DMS114 treated with DMSO at 0.1 percent for 48 hours (cell line): ENCODE data around the gene MADD.

Experiments used
- DNase-seq: peaks from one replicate; lab custom pipeline; 2025; ENCODE audit not compliant: unreplicated experiment; lab: John Stamatoyannopoulos, UW

MADD gene

GRCh38 chr11:47249378-47249715, 20.6 kb upstream of the MADD start:
- no peak for DNase-seq

- DNase-seq = no peak
Observed at GRCh38 chr11:47251751-47252150, 18.2 kb upstream of the MADD start.

GRCh38 chr11:47253660-47254059, 16.3 kb upstream of the MADD start:
- DNase-seq = no peak

GRCh38 chr11:47254386-47254785, 15.5 kb upstream of the MADD start:
- no peak for DNase-seq

- no peak for DNase-seq
Observed at GRCh38 chr11:47256374-47256773, 13.6 kb upstream of the MADD start.

GRCh38 chr11:47257177-47257516, 12.8 kb upstream of the MADD start:
- no peak for DNase-seq

GRCh38 chr11:47257517-47258316, 12.2 kb upstream of the MADD start, which contains the start of gene NR1H3:
TSS of gene NR1H3 (plus strand) at chr11:47257996. CDS start at chr11:47259217, 1,221 bp downstream.
- peak; percentile 10 for DNase-seq

GRCh38 chr11:47258317-47258902, 11.5 kb upstream of the MADD start:
- no peak for DNase-seq

- DNase-seq = peak; percentile 10
Observed at GRCh38 chr11:47259232-47259977, 10.5 kb upstream of the MADD start.

- no peak for DNase-seq
Observed at GRCh38 chr11:47260366-47260765, 9.6 kb upstream of the MADD start.

GRCh38 chr11:47261291-47261800, 8.6 kb upstream of the MADD start:
- DNase-seq = no peak

GRCh38 chr11:47264119-47264518, 5.8 kb upstream of the MADD start:
- DNase-seq = no peak

GRCh38 chr11:47264521-47264920, 5.4 kb upstream of the MADD start:
- no peak for DNase-seq

GRCh38 chr11:47267876-47268275, 2.1 kb upstream of the MADD start:
- no peak for DNase-seq

- no peak for DNase-seq
Observed at GRCh38 chr11:47268448-47269001, 1.4 kb upstream of the MADD start.

GRCh38 chr11:47269002-47269828, 718 bp upstream of the MADD start:
- DNase-seq = peak; percentile 47

GRCh38 chr11:47270331-47271271, 668 bp downstream of the MADD start:
- peak; percentile 15 for DNase-seq

GRCh38 chr11:47271328-47271727, 1.4 kb downstream of the MADD start:
- DNase-seq = no peak

- no peak for DNase-seq
Observed at GRCh38 chr11:47271961-47272661, 2.2 kb downstream of the MADD start.
